Myocyte (in vitro differentiated cells): Measurements from ENCODE around the gene B4GALT2. TPM values are rescaled to one million over a fixed set of nuclear protein-coding genes. Genes with fewer than 3 reads are reported as not detected.
A peak's percentile ranks its signal among the peaks of the same experiment; 100 is the strongest.

Experiments used
- DNase-seq: peaks from one replicate; pipeline ENCODE4 v3.0.0-alpha.2; 2012; ENCODE audit warnings: low read depth
- total RNA-seq: library from RNA; depleted of rRNA; stranded (reverse); fragments of >200 nt; gene quantifications from 2 replicates; pipeline ENCODE4 v1.2.3, GENCODE V29; 2014

The B4GALT2 gene
- total RNA-seq, 1 donor from 2014 or later: 84.4 TPM

DNA sequence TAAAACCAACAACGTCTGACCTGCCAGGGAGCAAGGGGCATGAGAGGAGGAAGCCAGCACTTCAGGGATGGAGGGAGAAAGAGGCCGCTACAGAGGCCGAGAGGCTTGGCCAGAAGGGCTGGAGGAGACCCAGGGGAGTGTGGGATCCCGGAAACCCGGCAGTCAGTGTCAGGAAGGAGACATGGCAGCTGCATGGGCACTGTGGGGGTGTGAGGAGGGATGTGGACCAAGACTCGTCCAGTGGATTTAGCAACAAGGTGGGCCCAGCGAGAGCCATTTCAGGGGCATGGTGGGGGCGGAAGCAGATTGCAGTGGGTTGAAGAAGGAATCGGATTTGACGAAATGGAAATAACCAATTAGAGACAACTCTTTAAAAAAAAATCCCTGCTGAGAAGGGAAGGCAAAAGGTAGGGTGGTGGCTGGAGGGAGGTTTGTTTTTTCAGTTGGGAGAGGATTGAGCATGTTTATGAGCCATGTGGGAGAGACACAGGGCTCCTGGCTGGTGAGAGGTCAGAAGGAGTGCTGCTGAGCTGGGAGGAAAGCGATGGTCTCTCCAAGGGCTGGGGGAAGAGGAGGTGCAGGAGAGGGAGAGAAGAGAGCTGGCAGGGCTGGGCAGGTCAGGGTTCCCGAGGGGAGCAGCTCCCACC, 4.4 kb downstream of the B4GALT2 start:
- no peak for DNase-seq

DNA sequence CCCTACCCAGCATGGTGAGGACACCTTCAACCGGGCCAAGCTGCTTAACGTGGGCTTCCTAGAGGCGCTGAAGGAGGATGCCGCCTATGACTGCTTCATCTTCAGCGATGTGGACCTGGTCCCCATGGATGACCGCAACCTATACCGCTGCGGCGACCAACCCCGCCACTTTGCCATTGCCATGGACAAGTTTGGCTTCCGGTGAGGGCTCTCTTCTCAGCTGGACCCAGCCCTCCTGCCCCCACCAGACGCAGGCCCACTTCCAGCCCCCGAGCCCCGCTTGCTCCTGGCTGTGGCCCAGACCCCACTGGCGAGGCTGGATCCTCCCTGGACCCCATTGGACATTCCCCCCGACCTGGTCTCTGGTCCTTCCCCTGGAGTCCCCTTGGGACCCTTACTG, 5.8 kb downstream of the B4GALT2 start:
- no peak for DNase-seq

DNA sequence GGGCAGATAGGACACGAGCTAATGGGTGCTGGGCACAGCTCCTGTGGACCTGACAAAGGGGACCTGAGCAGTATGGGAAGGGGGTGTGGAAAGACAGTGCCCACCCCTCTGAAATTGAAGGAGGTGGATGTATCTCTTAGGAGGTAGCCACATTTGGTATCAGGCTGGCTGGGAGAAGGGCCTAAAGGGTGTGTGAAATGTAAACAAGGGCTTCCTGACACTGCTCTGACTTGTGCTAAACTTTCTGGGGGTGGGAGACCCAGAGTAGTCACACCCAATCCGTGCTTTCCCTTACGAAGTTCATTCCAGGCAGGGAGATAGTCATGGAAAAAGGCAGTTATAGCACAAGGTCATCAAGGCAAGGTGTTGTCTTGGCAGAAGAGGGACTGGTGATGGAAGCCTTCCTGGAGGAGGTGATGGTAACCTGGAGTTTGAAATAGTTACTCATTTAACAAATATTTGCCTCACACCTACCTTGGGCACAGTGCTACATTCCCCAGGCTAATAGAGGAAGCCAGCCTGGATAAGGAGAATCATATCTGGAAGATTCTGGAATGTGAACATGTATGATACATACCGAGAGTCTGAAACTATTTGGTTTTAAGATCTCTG, 7.1 kb downstream of the B4GALT2 start:
- DNase-seq: no peak

DNA sequence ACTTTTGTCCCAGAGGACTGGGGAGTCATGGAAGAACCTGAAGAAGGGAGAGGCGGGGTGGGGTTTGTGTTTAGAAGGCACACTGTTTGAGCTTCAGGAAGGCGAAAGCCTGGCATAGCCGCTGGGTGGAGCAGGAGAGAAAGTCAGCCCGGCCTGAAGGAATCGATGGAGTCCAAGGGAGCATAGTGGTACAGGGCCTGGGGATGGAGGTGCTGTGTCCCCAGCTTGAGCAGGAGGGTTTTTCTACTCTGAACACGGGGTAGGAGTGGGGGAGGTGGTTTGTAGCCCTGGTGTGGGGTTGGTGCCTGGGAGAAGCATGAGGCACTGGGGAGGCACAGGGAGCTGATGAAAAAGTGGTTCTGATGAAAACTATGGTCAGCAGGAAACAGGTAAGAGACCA, 7.7 kb downstream of the B4GALT2 start:
- no peak for DNase-seq

DNA sequence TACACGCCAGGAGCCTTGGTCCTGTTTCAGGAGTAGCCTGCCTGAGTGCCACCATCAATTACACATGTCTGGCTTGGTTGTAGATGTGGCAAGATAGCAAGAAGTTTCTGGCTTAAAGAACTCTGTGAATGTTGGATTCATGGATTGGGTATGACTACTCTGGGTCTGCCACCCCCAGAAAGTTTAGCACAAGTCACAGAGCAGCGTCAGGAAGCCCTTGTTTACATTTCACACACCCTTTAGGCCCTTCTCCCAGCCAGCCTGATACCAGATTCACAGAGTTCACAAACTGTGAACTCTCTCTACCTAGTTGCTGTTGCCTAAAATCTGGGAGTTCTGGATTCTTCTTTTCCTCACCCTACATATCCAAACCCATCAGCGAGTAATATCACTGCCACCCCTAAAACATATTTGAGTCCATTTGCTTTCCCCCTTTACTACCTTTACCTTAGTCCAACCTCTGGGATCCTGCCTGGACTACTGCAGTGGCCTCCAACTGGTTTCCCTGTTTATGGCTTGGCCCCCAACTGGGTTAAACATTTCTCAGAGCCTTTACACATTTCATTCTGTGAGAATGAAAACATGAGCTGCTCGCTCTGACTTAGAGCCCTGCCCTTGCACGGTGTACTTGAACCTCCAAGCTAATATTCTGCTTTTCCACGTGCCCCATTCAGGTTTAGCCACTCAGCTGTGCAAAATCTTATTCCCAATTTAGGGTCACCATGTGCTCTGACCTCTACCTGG, 8.3 kb downstream of the B4GALT2 start:
- DNase-seq: no peak

DNA sequence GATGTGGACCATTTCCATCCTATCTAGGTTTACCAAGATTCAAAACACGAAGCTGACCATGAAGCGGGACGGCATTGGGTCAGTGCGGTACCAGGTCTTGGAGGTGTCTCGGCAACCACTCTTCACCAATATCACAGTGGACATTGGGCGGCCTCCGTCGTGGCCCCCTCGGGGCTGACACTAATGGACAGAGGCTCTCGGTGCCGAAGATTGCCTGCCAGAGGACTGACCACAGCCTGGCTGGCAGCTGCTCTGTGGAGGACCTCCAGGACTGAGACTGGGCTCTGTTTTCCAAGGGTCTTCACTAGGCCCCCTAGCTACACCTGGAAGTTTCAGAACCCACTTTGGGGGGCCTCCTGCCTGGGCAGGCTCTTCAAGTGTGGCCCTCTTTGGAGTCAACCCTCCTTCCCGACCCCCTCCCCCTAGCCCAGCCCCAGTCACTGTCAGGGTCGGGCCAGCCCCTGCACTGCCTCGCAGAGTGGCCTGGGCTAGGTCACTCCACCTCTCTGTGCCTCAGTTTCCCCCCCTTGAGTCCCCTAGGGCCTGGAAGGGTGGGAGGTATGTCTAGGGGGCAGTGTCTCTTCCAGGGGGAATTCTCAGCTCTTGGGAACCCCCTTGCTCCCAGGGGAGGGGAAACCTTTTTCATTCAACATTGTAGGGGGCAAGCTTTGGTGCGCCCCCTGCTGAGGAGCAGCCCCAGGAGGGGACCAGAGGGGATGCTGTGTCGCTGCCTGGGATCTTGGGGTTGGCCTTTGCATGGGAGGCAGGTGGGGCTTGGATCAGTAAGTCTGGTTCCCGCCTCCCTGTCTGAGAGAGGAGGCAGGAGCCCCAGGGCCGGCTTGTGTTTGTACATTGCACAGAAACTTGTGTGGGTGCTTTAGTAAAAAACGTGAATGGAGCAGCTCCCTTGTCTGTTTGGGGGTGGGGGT, 11.5 kb downstream of the B4GALT2 start:
- no peak for DNase-seq

DNA sequence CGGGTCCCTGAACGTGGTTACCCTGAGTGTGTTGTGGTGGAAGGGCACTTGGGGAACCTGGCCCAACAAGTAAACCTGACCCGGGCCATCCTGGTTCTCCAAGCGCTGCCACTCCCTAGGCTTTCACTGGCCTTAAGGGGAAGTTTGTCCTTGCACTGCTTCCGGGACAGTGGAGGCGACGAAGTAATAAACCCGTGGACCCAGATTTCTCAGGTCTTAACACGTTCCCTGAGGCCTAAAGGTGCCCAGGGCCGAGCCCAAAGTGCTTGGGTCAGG, 12.1 kb downstream of the B4GALT2 start:
- DNase-seq: no peak

DNA sequence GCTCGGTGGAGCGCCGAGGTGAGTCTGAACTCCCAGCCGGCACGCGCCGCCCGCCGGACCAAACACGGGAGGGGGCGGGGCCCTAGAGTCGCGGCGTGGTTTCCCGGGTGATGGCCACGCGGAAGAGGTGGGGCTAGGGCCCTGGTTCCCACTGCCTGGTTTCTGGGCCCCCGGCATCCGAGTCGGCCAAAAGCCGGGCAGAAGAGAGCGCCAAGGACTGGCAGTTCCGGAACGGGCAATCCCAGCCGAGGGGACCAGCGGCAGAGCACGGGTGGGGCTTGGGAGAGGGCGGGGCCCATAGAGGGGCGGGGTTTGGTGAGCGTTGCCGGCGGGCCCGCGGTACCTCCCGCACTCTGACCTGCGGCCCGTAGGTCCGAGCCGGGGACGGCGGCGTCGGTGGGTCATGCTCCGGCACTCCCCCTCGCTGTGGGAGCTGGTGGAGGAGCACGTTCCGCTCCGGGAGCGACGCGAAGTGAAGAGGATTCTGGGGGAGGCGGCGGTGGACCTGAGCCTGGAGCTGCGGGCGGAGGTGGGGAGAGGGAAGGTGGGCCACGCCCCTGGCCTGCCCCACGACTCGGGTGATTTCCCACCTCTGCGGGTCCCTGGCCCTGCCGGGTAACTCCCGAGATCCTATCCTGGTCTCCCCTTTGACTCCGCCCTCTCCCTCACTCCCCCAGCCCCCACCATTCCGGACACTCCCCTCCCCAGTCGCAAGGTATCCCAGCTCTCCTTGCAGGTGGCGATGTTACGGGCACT, 12.6 kb downstream of the B4GALT2 start, which contains the start of gene CCDC24:
Gene CCDC24, plus strand, starts transcription at position 124 of the 756 bp plus-strand sequence. Its CDS starts 280 bp downstream, at position 404.
- DNase-seq: peak; percentile 78

DNA sequence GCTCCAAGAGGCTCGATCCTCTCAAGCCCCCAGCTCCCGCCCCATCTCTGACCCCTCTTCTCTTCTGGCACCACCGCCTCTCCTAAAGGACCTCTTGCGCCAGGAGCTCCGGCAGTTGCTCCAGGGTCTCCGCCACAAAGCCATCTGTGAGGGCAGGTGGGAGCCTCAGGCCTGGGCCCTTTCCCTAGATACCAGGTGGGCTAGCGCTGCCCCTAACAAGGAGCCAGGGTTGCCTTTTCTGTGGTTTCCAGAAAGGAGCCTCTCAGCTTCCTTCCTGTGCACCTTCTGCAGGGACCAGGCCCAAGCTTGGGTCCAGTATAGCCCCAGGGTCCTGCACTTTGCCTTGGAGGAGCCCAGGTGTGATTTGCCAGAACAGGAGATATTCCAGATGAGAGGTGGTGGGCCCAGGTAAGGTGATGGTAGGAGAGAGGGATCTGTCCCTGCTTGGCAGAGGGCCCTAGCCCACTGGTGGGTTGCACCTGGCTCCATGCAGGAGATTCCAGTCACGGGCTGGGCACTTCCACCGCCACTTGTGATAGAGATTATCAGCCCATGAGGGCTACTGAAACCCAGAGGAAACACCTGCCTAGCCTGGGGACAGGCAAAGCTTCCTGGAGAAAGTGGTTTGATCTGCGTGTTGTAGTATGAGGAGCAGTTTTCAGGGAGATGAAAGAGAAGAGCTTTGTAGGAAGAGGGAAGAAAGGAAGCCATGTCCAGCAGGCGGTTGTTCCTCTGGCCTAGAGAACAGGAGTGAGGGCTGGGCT, 13.4 kb downstream of the B4GALT2 start:
- DNase-seq: no peak

DNA sequence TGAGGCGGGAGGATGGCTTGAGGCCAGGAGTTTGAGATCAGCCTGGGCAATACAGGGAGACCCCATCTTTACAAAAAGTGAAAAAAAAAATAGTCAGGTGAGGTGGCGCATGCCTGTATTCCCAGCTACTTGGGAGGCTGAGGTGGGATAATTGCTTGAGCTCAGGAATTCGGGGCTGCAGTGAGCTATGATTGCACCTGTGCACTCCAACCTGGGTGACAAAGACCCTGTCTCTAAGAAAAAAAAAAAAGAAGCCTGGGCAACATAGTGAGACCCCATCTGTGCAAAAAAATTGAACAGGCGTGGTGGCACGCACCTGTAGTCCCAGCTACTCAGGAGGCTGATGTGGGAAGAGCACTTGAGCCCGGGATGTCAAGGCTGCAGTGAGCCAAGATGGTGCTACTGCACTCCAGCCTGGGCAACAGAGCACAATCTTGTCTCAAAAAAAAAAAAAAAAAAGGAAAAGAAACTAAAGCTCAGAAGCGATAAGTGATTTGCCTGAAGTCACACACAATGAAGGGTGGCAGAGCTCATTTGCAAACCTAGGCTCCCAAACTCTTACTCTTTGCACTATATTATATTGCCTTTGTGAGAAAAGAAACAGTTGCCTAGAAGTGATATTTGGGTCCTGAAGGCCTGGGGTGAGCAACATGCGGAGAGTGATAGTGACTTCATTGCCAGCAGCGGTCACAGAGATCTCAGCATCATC, 14.3 kb downstream of the B4GALT2 start:
- DNase-seq: no peak

DNA sequence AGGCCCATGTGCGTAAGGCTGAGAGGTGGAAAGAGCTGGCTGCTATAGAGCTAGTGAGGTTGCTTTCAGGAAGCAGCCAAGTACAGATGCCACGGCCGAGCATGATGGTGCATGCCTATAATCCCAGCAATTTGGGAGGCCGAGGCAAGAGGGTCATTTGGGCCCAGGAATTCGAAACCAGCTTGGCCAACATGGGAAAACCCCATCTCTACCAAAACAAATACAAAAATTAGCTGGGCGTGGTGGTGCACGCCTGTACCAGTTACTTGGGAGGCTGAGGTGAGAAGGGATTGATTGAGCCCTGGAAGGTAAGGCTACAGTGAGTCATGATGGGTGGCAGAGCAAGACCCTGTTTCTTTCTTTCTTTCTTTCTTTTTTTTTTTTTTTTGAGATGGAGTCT, 15.1 kb downstream of the B4GALT2 start:
- no peak for DNase-seq

DNA sequence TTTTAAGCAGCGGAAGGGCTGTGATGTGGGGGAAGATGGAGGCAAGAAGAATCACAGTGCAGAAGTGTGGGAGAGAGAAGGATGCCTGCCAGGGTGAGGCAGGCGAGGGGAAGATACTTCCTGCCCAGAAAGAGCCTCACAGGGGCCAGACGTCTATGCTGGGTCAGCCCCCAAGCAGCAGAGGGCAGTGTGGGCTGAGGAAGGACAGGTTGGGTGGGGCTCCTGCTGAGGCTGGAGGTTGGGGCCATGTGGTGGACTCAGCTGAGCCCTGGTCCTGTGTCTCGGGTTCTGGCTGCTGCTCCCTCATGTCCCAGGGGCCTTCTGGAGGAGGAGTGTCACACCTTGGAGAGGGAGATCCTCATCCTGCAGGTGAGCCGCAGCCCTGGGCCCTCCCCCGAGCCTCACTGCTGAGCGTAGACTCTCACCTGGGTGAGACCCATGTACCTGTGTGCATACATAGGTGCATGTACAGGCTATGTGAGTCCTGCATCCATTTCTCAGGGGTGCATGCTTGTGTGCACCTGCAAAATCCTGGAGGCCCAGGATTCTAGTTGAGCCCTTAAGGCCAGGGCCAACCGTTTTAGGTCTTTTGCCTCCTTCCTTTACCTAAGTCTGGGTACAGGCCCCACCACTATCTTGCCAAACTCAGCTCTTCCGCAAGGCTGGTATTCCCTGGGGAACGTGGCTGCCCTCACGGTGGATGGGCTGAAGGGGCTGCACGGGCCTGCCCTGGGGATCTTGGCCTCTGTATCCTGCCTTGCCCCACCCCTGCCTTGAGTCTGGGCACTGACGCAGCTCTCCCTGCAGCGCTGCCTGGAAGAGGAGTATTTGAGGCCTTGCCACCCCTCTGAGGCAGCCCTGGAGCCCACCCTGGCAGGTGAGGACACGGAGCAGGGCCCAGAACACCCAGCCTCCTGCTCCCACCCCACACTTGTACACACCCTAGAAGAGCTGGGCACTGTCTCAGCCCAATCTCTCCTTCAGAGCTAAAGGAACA, 16.1 kb downstream of the B4GALT2 start:
- DNase-seq: no peak

DNA sequence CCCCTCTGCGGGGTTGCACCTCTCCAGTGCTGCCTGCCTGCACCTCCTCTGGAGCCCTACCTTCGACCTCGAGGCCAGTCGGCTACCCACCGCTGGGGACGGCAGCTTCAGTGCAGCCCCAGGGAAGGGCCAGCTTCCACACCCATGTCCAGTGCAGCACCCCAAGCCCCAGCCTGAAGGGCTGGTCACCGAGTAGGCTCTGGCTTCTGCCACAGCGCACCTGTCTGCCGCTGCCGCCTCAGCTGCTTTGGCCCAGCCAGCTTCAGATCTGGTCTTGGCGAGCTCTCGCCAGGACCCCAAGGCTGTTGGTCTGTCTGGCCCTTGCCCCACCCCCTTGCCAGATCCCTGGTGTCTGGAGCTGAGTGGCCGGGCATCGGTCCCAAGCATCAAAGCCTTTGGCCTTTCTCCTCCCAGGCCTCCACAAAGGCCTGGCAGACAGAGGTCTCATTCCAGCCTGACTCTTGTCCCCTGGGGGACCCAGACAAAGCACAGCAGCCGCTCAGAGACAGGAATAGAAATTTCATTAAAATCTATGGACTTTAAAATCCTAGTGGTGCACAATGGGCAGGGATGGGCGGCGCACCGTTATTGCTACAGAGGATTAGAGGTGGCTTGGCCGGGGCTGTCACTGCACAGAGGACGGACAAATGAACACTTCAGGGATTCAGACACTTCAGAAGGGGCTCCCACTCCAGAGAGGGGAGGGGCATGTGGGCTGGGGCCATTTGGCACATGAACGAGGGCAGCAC, 17.1 kb downstream of the B4GALT2 start:
- no peak for DNase-seq

DNA sequence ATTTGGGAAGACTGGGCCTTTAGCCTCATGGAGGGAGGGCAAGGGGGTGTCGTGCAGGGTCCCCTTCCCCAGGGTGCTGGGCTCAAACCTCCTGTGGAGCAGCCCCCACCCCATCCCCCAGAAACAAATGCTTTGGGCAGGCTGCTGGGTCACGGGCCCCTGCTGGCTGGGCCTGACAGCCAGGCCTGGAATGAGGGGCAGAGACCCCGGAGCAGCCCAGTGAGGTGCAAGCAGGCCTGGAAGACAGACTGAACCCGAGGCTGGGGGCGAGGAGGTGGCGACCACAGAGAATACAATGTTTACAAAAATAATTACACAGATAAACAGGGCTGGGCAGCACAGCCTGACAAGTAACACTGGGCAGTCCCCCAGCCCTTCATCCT, 17.7 kb downstream of the B4GALT2 start:
- no peak for DNase-seq

DNA sequence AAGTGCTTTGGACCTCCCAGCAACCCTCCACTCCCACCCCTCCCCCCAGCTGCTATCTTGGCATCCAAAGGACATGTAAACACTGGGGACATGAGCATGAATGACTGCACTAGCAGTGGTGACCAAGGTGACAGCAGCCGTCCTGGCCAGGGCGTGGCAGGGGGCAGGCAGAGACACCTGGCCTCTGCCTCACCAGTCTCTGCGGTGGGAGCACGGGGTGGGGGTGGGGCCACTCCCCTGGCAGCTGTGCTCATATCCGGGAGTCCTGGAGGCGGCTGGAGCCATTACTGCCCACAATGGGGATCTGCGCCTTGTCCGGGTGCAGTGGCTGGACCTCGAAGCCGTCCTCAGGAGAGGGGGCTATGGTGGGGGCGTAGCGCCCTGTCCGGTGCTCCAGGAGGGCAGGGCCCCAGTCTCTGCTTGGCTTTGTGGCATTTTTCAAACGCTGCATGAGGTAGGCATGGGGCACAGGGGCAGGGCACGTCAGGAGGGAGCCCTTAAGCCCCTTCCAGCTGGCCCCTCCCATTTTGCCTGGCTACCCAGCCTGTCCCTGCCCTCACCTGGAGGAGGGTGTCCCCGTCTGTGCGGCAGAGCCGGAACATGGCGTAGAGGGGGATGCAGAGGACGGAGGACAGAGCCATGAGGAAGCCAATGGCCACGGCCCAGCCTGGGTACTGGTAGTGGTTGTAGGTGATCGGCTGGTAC, 18.4 kb downstream of the B4GALT2 start:
- DNase-seq: no peak

DNA sequence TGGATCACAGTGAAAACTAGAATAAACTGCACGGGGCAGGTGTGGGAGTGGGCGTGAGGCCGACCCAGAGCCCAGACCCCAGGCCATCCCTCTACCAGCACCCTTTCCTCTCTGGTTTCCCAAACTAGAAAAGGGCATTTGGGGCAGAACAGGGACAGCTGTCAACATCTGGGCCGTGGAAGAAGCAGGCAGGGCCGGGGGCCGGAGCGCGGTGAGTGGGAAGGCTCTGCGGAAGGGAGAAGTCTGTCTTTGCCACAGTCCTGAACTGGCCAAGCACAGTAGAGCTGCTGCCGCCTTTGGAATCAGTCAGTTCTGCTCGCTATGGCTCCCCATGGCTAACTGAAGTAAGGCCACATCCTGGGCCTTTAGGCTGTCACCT, 19.0 kb downstream of the B4GALT2 start:
- no peak for DNase-seq

DNA sequence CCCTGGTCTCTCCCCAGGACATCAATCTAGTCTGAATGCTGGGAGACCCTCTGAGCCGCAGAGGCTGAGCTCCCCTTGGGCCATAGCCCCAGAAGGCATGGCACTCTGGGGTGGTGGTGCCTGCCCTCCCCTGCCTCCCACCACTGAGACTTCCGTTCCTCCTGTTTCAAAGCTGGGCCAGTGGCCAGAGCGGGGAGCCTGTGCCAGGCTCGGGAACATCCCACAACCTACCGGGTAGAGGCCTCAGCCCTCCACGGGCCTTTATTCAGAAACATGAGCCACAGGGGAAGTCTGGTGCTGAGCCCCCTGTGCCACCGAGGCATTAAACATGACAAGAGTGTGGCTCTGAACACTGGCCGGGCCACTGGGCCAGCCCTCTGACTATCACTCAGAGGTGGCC, 20.4 kb downstream of the B4GALT2 start:
- no peak for DNase-seq
